HCT116 (cell line): ENCODE results near the gene KLHDC7B. TPM values are rescaled to one million over a fixed set of nuclear protein-coding genes. Genes with fewer than 3 reads are reported as not detected.

ENCODE experiments used
- ATAC-seq: fragments of 200-7000 bp; cut with Tn5 transposase; 2 replicates; pipeline ENCODE4 v1.9.1; 2020; ENCODE audit warnings: mild to moderate bottlenecking, moderate library complexity
- BruUV-seq: library from RNA; stranded (reverse); fragments of 400-500 nt; replicated peaks from 2 replicates; lab custom pipeline; 2021; lab: Mats Ljungman, UMichigan
- CTCF ChIA-PET: fragments of 300-600 bp; sonication (Branson Sonifier 250); formaldehyde crosslinking; loops from one replicate; lab custom pipeline; 2021; ENCODE audit warnings: antibody characterized with exemption; lab: Charles Lee
- POLR2A ChIA-PET: fragments of 300-600, 350-600 bp; sonication (Branson Sonifier 250); formaldehyde crosslinking; loops from one replicate; lab custom pipeline; 2021; ENCODE audit warnings: antibody characterized with exemption; lab: Charles Lee
- RAD21 ChIA-PET, 2 experiments: fragments of 300-600 bp; sonication (Branson Sonifier 250); formaldehyde crosslinking; loops; one replicate each; lab custom pipeline; 2023; ENCODE audit warnings: low total read pairs in 2 of 2; ENCODE audit not compliant: uncharacterized antibody in 2 of 2, unreplicated experiment in 2 of 2, low non-redundant PET in 1 of 2; lab: Charles Lee
- DNase-seq: peaks from one replicate; pipeline ENCODE4 v3.0.0-alpha.2; 2010; ENCODE audit warnings: low read depth, low spot score
- H2AFZ ChIP-seq: fragments of 200-600 bp; shearing (Covaris generic), sonication (generic); 2 replicates; pipeline ENCODE4 v1.6.1; 2017; ENCODE audit warnings: low read depth, mixed run types, mixed read lengths, antibody characterized with exemption, low read length; ENCODE audit not compliant: poor library complexity, severe bottlenecking
- H3K27ac ChIP-seq: 2 replicates; pipeline ENCODE4 v1.5.1; 2012; ENCODE audit warnings: low read depth, low read length
- H3K27me3 ChIP-seq: fragments of 200-600 bp; sonication (generic); 2 replicates; pipeline ENCODE4 v1.6.1; 2016; ENCODE audit warnings: mixed run types, low read length, mixed read lengths; ENCODE audit not compliant: insufficient read depth
- H3K36me3 ChIP-seq, 2 experiments: fragments of 200-500 bp in 1 of 2; fragments of 200-600 bp in 1 of 2; sonication (Bioruptor generic) in 1 of 2; sonication (generic) in 1 of 2; 2 replicates each; pipeline versions ENCODE4 v1.5.1 to v1.6.1; 2014 to 2016; ENCODE audit warnings: low read length in 2 of 2, inconsistent platforms in 1 of 2, mixed read lengths in 1 of 2, mixed run types in 1 of 2; ENCODE audit not compliant: insufficient read depth in 2 of 2, control insufficient read depth in 1 of 2
- H3K4me1 ChIP-seq, 2 experiments: fragments of 200-600 bp in 1 of 2; sonication (generic) in 1 of 2; 2 replicates each; pipeline versions ENCODE4 v1.5.1 to v1.6.1; 2012 to 2017; ENCODE audit warnings: low read length in 2 of 2, inconsistent platforms in 1 of 2, mild to moderate bottlenecking in 1 of 2, mixed read lengths in 1 of 2, mixed run types in 1 of 2, moderate library complexity in 1 of 2; ENCODE audit not compliant: insufficient read depth in 2 of 2, control insufficient read depth in 1 of 2
- H3K4me2 ChIP-seq: fragments of 200-600 bp; sonication (generic); 2 replicates; pipeline ENCODE4 v1.6.1; 2017; ENCODE audit warnings: mixed run types, low read length, mixed read lengths
- H3K4me3 ChIP-seq, 2 experiments: fragments of 200-600 bp in 1 of 2; sonication (generic) in 1 of 2; replicated peaks in 1 of 2; 2 replicates each; pipeline ENCODE4 v1.5.1; 2011 to 2016; ENCODE audit warnings: low read length in 2 of 2, control low read depth in 1 of 2, low read depth in 1 of 2, mild to moderate bottlenecking in 1 of 2, mixed read lengths in 1 of 2, mixed run types in 1 of 2
- H3K79me2 ChIP-seq: fragments of 200-600 bp; sonication (generic); 2 replicates; pipeline ENCODE4 v1.6.1; 2017; ENCODE audit warnings: mild to moderate bottlenecking, mixed run types, low read length, moderate library complexity, mixed read lengths; ENCODE audit not compliant: insufficient read depth
- H3K9ac ChIP-seq: fragments of 200-600 bp; sonication (generic); 2 replicates; pipeline ENCODE4 v1.6.1; 2016; ENCODE audit warnings: low read length, mixed read lengths
- H3K9me2 ChIP-seq: fragments of 200-600 bp; sonication (generic), shearing (Covaris generic); 2 replicates; pipeline ENCODE4 v1.6.1; 2017; ENCODE audit warnings: mixed run types, mild to moderate bottlenecking, moderate library complexity; ENCODE audit not compliant: insufficient read depth
- H3K9me3 ChIP-seq, 2 experiments: fragments of 200-500 bp in 1 of 2; fragments of 200-600 bp in 1 of 2; sonication (Bioruptor generic) in 1 of 2; sonication (generic) in 1 of 2; 2 replicates each; pipeline ENCODE4 v1.6.1; 2014 to 2017; ENCODE audit warnings: low read length in 2 of 2, mixed read lengths in 2 of 2, inconsistent platforms in 1 of 2, low read depth in 1 of 2, mild to moderate bottlenecking in 1 of 2, mixed run types in 1 of 2, moderate library complexity in 1 of 2; ENCODE audit not compliant: control insufficient read depth in 1 of 2, insufficient read depth in 1 of 2
- H4K20me1 ChIP-seq: fragments of 200-600 bp; sonication (generic), shearing (Covaris generic); 2 replicates; pipeline ENCODE4 v1.6.1; 2017; ENCODE audit warnings: mixed run types, mild to moderate bottlenecking, moderate library complexity; ENCODE audit not compliant: insufficient read depth
- CBX3 ChIP-seq: IDR thresholded peaks from 2 replicates; pipeline ENCODE4 v1.6.1; 2012; ENCODE audit warnings: low read depth
- CTCF ChIP-seq, 3 experiments: fragments of 200-600 bp in 1 of 3; sonication (generic) in 1 of 3; IDR thresholded peaks in 2 of 3; conservative IDR thresholded peaks in 1 of 3; 2 replicates each; pipeline ENCODE4 v1.5.1; 2012 to 2017; ENCODE audit warnings: low read depth in 2 of 3, low read length in 2 of 3, antibody characterized with exemption in 1 of 3, borderline replicate concordance in 1 of 3, control low read depth in 1 of 3, mild to moderate bottlenecking in 1 of 3, mixed read lengths in 1 of 3, mixed run types in 1 of 3, moderate library complexity in 1 of 3; ENCODE audit not compliant: insufficient read depth in 1 of 3
- EGR1 ChIP-seq: IDR thresholded peaks from 2 replicates; pipeline ENCODE4 v1.6.1; 2012; ENCODE audit warnings: low read depth
- ELF1 ChIP-seq: IDR thresholded peaks from 2 replicates; pipeline ENCODE4 v1.6.1; 2012; ENCODE audit warnings: low read depth, borderline replicate concordance
- FOSL1 ChIP-seq: IDR thresholded peaks from 2 replicates; pipeline ENCODE4 v1.6.1; 2012; ENCODE audit warnings: low read depth
- JUND ChIP-seq: IDR thresholded peaks from 2 replicates; pipeline ENCODE4 v1.6.1; 2012
- POLR2A ChIP-seq: IDR thresholded peaks from 2 replicates; pipeline ENCODE4 v1.7.0; 2011; ENCODE audit warnings: borderline replicate concordance; ENCODE audit not compliant: insufficient read depth, insufficient read length; ENCODE audit errors: extremely low read depth
- RAD21 ChIP-seq: IDR thresholded peaks from 2 replicates; pipeline ENCODE4 v1.6.1; 2012; ENCODE audit warnings: low read depth, mild to moderate bottlenecking
- REST ChIP-seq: IDR thresholded peaks from 2 replicates; pipeline ENCODE4 v1.6.1; 2012; ENCODE audit warnings: low read depth
- SP1 ChIP-seq: IDR thresholded peaks from 2 replicates; pipeline ENCODE4 v1.6.1; 2012; ENCODE audit warnings: low read depth
- TCF7L2 ChIP-seq: IDR thresholded peaks from 2 replicates; pipeline ENCODE4 v1.7.0; 2011; ENCODE audit warnings: borderline replicate concordance, inconsistent platforms; ENCODE audit not compliant: insufficient read depth, insufficient read length; ENCODE audit errors: extremely low read depth
- YY1 ChIP-seq: IDR thresholded peaks from 2 replicates; pipeline ENCODE4 v1.6.1; 2011; ENCODE audit warnings: low read length, low read depth, moderate library complexity, mild to moderate bottlenecking; ENCODE audit not compliant: insufficient replicate concordance; ENCODE audit errors: extremely low read depth
- ZBTB33 ChIP-seq: IDR thresholded peaks from 2 replicates; pipeline ENCODE4 v1.6.1; 2011; ENCODE audit warnings: mild to moderate bottlenecking, low read length, moderate library complexity; ENCODE audit not compliant: insufficient replicate concordance; ENCODE audit errors: extremely low read depth
- ZFX ChIP-seq: fragments of 450-650 bp; IDR thresholded peaks from 2 replicates; pipeline ENCODE4 v1.6.1; 2017
- ZNF274 ChIP-seq: fragments of 200-500 bp; sonication (Bioruptor generic); IDR thresholded peaks from 2 replicates; pipeline ENCODE4 v1.6.1; 2014; ENCODE audit warnings: mild to moderate bottlenecking, low read depth, low read length, inconsistent platforms
- intact Hi-C: fragments of 100-400 bp; cut with micrococcal nuclease; formaldehyde crosslinking; loops from 2 replicates; pipeline ENCODE4 v1.10.0; 2022
- total RNA-seq: library from RNA; stranded (reverse); gene quantifications from one replicate; pipeline ENCODE4 v1.2.1, GENCODE V29; 2021; ENCODE audit not compliant: unreplicated experiment
- TF ChIP-seq, protein P1 (sequence below): IDR thresholded peaks from 2 replicates; pipeline ENCODE4 v1.6.1; 2012

KLHDC7B gene
- total RNA-seq, 1 experiment from 2014 or later: 0.69 TPM

GRCh38 chr22:50551160-50551752 lies 5.6 kb downstream of the KLHDC7B start:
- Histone ChIP-seq H2AFZ (no peak overlapping the region), H3K36me3 (no peaks in the 10 kb centered on the region), H3K27me3 (no peaks in the 10 kb centered on the region), H3K9me3 (no peaks in the 10 kb centered on the region), H3K9me2 (no peaks in the 10 kb centered on the region), H4K20me1 (no peaks in the 10 kb centered on the region), H3K4me2 (no peak overlapping the region), H3K4me1 (no peaks in the 10 kb centered on the region), H3K4me3 (no peak overlapping the region), H3K27ac (no peak overlapping the region), H3K79me2 (no peaks in the 10 kb centered on the region), H3K9ac (no peak overlapping the region)
- POLR2A ChIA-PET: interaction anchor here (0.6 kb wide), 1 partner anchor 11 kb away, joined by 4 read pairs; no protein-coding TSS in a partner anchor
- RAD21 ChIA-PET: no interaction called here
- BruUV-seq: no TSS peak
- TF ChIP-seq ZBTB33: no peak
- no peak for TF ChIP-seq REST
- no peak for TF ChIP-seq FOSL1
- TF ChIP-seq CTCF (IDR thresholded peaks at IDR 0.05 in 2 of 3, conservative IDR thresholded peaks at IDR 0.05 in 1 of 3; ENCODE audit: borderline replicate concordance in 1 of 3, insufficient read depth in 1 of 3, low read depth in 2 of 3, low read length in 2 of 3): no peak
- TF ChIP-seq SP1: no peak
- no peak for TF ChIP-seq TCF7L2
- no peak for TF ChIP-seq YY1
- TF ChIP-seq EGR1: no peak
- TF ChIP-seq POLR2A: no peak
- TF ChIP-seq ZNF274: no peak
- TF ChIP-seq ZFX: no peak
- no peak for TF ChIP-seq CBX3
- TF ChIP-seq ELF1: no peak
- TF ChIP-seq JUND: no peak
- TF ChIP-seq, protein P1, sequence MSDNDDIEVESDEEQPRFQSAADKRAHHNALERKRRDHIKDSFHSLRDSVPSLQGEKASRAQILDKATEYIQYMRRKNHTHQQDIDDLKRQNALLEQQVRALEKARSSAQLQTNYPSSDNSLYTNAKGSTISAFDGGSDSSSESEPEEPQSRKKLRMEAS: no peak
- TF ChIP-seq RAD21: no peak
- intact Hi-C loops: no loop called here
- ATAC-seq (no peak), DNase-seq (no peak)
- CTCF ChIA-PET: interaction anchor here (1.0 kb wide), 1 partner anchor 11 kb away, joined by 4 read pairs; the partner anchor contains the start of gene SYCE3
